ENCODE data around the gene ACOT11.

GRCh38 chr1:54580856-54581550 is 33.0 kb downstream of the ACOT11 start:
- TF ChIP-seq POLR2A (IDR thresholded peaks at IDR 0.05; ENCODE audit: low read length) (no peak), GATA1 (IDR thresholded peaks at IDR 0.05; ENCODE audit: low read depth, low read length) (no peak)
